Esophagus muscularis mucosa (tissue), 3 donors: Measurements from ENCODE around the gene MBP.

ENCODE experiments used
- CTCF ChIP-seq, 3 experiments: fragments of 200-600 bp in 2 of 3; fragments of 450-650 bp in 1 of 3; sonication (generic) in 2 of 3; IDR thresholded peaks; one replicate each; pipeline ENCODE4 v1.5.1; 2017 to 2019; ENCODE audit warnings: antibody characterized with exemption in 3 of 3, mild to moderate bottlenecking in 2 of 3, moderate library complexity in 1 of 3
- POLR2A ChIP-seq: fragments of 450-650 bp; IDR thresholded peaks from one replicate; pipeline ENCODE4 v1.6.1; 2017; ENCODE audit warnings: antibody characterized with exemption, moderate library complexity, mild to moderate bottlenecking, low read depth
- POLR2AphosphoS5 ChIP-seq, 2 donors: sonication (generic); formaldehyde crosslinking; IDR thresholded peaks; one replicate each; pipeline ENCODE4 v1.6.1; 2017; ENCODE audit warnings: antibody characterized with exemption in 2 of 2

GRCh38 chr18:77139619-77140018 is 7.0 kb upstream of the MBP start:
- TF ChIP-seq CTCF (IDR thresholded peaks at IDR 0.05): no peak
- TF ChIP-seq POLR2A: no peak
- TF ChIP-seq POLR2AphosphoS5 (IDR thresholded peaks at IDR 0.05): no peak
